B cell (primary cell): ENCODE results near the gene TNNT3. TPM values are rescaled to one million over a fixed set of nuclear protein-coding genes. Genes with fewer than 3 reads are reported as not detected.

ENCODE experiments used
- ATAC-seq: fragments of 200-7000 bp; cut with Tn5 transposase; one replicate; pipeline ENCODE4 v1.10.0; 2021; ENCODE audit warnings: low read depth, mild to moderate bottlenecking, moderate number of reproducible peaks, moderate library complexity
- CTCF ChIA-PET: fragments of 350-600 bp; sonication (Branson Sonifier 250); formaldehyde crosslinking; loops from one replicate; lab custom pipeline; 2021; ENCODE audit warnings: antibody characterized with exemption, inconsistent platforms; lab: Charles Lee
- POLR2A ChIA-PET: fragments of 350-600 bp; sonication (Branson Sonifier 250); formaldehyde crosslinking; loops from one replicate; lab custom pipeline; 2021; ENCODE audit warnings: antibody characterized with exemption; lab: Charles Lee
- DNase-seq: peaks from one replicate; pipeline ENCODE4 v3.0.0; 2013
- H2AFZ ChIP-seq: 2 replicates; pipeline ENCODE4 v1.6.1; 2012; ENCODE audit warnings: mild to moderate bottlenecking, low read depth, low read length; ENCODE audit not compliant: insufficient read depth, poor library complexity, severe bottlenecking
- H3K27ac ChIP-seq, 2 donors: 1 replicate in 1 of 2; 2 replicates in 1 of 2; pipeline ENCODE4 v1.5.1; 2012 to 2013; ENCODE audit warnings: low read length in 2 of 2, mild to moderate bottlenecking in 2 of 2, moderate library complexity in 1 of 2
- H3K27me3 ChIP-seq, 4 experiments: fragments of 200-600 bp in 1 of 4; sonication (generic) in 1 of 4; replicated peaks in 1 of 4; 1 replicate in 2 of 4; 2 replicates in 2 of 4; pipeline versions ENCODE4 v1.6.1 to v1.7.0; 2013 to 2016; ENCODE audit warnings: low read length in 3 of 4, mild to moderate bottlenecking in 2 of 4, mixed read lengths in 1 of 4, moderate library complexity in 1 of 4; ENCODE audit not compliant: insufficient read depth in 4 of 4, control insufficient read depth in 3 of 4; ENCODE audit errors: control extremely low read depth in 1 of 4
- H3K36me3 ChIP-seq, 2 experiments: replicated peaks in 1 of 2; 1 replicate in 1 of 2; 2 replicates in 1 of 2; pipeline versions ENCODE4 v1.6.1 to v1.7.1; 2013; ENCODE audit warnings: low read length in 1 of 2; ENCODE audit not compliant: insufficient read depth in 2 of 2, control insufficient read depth in 1 of 2; ENCODE audit errors: control extremely low read depth in 1 of 2, extremely low read depth in 1 of 2
- H3K4me1 ChIP-seq, 2 donors: fragments of 200-600 bp in 1 of 2; sonication (generic) in 1 of 2; 1 replicate in 1 of 2; 2 replicates in 1 of 2; pipeline versions ENCODE4 v1.5.1 to v1.6.1; 2013 to 2017; ENCODE audit warnings: low read length in 2 of 2; ENCODE audit not compliant: control insufficient read depth in 2 of 2, insufficient read depth in 2 of 2
- H3K4me2 ChIP-seq: replicated peaks from 2 replicates; pipeline ENCODE3; 2012; ENCODE audit warnings: mild to moderate bottlenecking, low read depth, low read length; ENCODE audit not compliant: poor library complexity, severe bottlenecking
- H3K4me3 ChIP-seq, 5 experiments: fragments of 200-600 bp in 1 of 5; sonication (generic) in 1 of 5; 1 replicate in 3 of 5; 2 replicates in 2 of 5; pipeline versions ENCODE4 v1.5.1 to v1.7.0; 2011 to 2016; ENCODE audit warnings: low read length in 4 of 5, mild to moderate bottlenecking in 4 of 5, low read depth in 2 of 5, control low read depth in 1 of 5, moderate library complexity in 1 of 5; ENCODE audit not compliant: insufficient read depth in 1 of 5; ENCODE audit errors: control extremely low read depth in 1 of 5, extremely low read depth in 1 of 5
- H3K79me2 ChIP-seq: fragments of 200-600 bp; sonication (generic); one replicate; pipeline ENCODE4 v1.6.0; 2016; ENCODE audit warnings: low read length; ENCODE audit not compliant: control insufficient read depth, insufficient read depth
- H3K9ac ChIP-seq: fragments of 200-600 bp; sonication (generic); 2 replicates; pipeline ENCODE4 v1.6.1; 2017; ENCODE audit warnings: mild to moderate bottlenecking, low read length, moderate library complexity
- H3K9me3 ChIP-seq, 3 donors: one replicate each; pipeline versions ENCODE4 v1.6.1 to v1.7.1; 2013; ENCODE audit warnings: low read length in 2 of 3; ENCODE audit not compliant: control insufficient read depth in 2 of 3, insufficient read depth in 1 of 3; ENCODE audit errors: control extremely low read depth in 1 of 3
- H4K20me1 ChIP-seq: 2 replicates; pipeline ENCODE4 v1.6.0; 2012; ENCODE audit warnings: mild to moderate bottlenecking, low read length; ENCODE audit not compliant: insufficient read depth, control insufficient read depth, poor library complexity, severe bottlenecking
- H3K27ac Mint-ChIP-seq: one replicate; pipeline ENCODE4 v1.8.0; 2021; ENCODE audit warnings: mixed read lengths
- H3K27me3 Mint-ChIP-seq: one replicate; pipeline ENCODE4 v1.8.0; 2021; ENCODE audit warnings: mixed read lengths
- H3K4me1 Mint-ChIP-seq: one replicate; pipeline ENCODE4 v1.8.0; 2021; ENCODE audit warnings: mixed read lengths
- H3K4me3 Mint-ChIP-seq: one replicate; pipeline ENCODE4 v1.8.0; 2021; ENCODE audit warnings: mixed read lengths
- H3K9me3 Mint-ChIP-seq: one replicate; pipeline ENCODE4 v1.8.0; 2022; ENCODE audit warnings: mixed read lengths; ENCODE audit not compliant: insufficient read depth
- CTCF ChIP-seq: fragments of 200-600 bp; IDR thresholded peaks from one replicate; pipeline ENCODE4 v1.8.0; 2022; ENCODE audit warnings: antibody characterized with exemption, mild to moderate bottlenecking
- EZH2 ChIP-seq: IDR thresholded peaks from 2 replicates; pipeline ENCODE4 v1.6.1; 2012; ENCODE audit warnings: borderline replicate concordance, low read depth, mild to moderate bottlenecking, moderate library complexity, low read length; ENCODE audit not compliant: insufficient read depth, poor library complexity, severe bottlenecking
- WGBS: methylation state at CpG from one replicate; pipeline ENCODE4 v1.1.5; 2013; ENCODE audit warnings: missing lambda C conversion rate; ENCODE audit not compliant: insufficient coverage; 5-methylcytosine and 5-hydroxymethylcytosine counted together
- intact Hi-C: fragments of 100-400 bp; cut with micrococcal nuclease; formaldehyde crosslinking; loops from one replicate; pipeline ENCODE4 v1.10.0; 2022
- polyA plus RNA-seq: library from polyadenylated mRNA; depleted of rRNA; stranded (reverse); fragments of >200 nt; gene quantifications from 2 replicates; pipeline ENCODE4 v1.2.3, GENCODE V29; 2012
- total RNA-seq, 2 donors: library from RNA; stranded (reverse); fragments of 120-200 nt in 1 of 2; gene quantifications; 1 replicate in 1 of 2; 2 replicates in 1 of 2; pipeline versions ENCODE4 v1.2.3 to v1.2.4, GENCODE V29; 2013 to 2022

The TNNT3 gene
- total and polyA plus RNA-seq, 2 donors (not counting 1 experiment from before 2014, with no cell fraction given), result 2.5 to 10.0 TPM

- H3K4me3 Mint-ChIP-seq, result no peak overlapping the region
- DNase-seq, result no peak
- intact Hi-C loops, result no loop called here
Observed at GRCh38 chr11:1878137-1879031, 41.1 kb upstream of the TNNT3 start.

More at GRCh38 chr11:1878137-1879031, 41.1 kb upstream of the TNNT3 start:
- Histone ChIP-seq H3K4me3 (no peak overlapping the region), H3K79me2 (peaks cover 68% of the 10 kb centered on the region), H4K20me1 (peaks cover 100% of the 10 kb centered on the region), H3K4me2 (peak overlapping the region; percentile 2), H3K36me3 (peaks cover 0 to 38% of the 10 kb centered on the region in 2 experiments), H3K9me3 (no peaks in the 10 kb centered on the region), H3K4me1 (peaks cover 36 to 74% of the 10 kb centered on the region in 2 donors), H3K27me3 (no peaks in the 10 kb centered on the region), H2AFZ (no peak overlapping the region), H3K27ac (no peak overlapping the region), H3K9ac (no peak overlapping the region)
- TF ChIP-seq EZH2 (no peak), CTCF (no peak)
- 93% methylated on average over 27 of the region's 30 CpGs for WGBS
- no peaks in the 10 kb centered on the region for H3K9me3 Mint-ChIP-seq
- no peak overlapping the region for H3K27ac Mint-ChIP-seq
- ChIA-PET CTCF (interaction anchor here (0.7 to 1.1 kb wide), 2 partner anchors 23 to 36 kb away, joined by 3 read pairs; no protein-coding TSS in a partner anchor), POLR2A (no interaction called here)
- H3K27me3 Mint-ChIP-seq, result no peaks in the 10 kb centered on the region
- H3K4me1 Mint-ChIP-seq, result peaks cover 57% of the 10 kb centered on the region
- ATAC-seq, result no peak
